Panc1 (cell line): Measurements from ENCODE around the gene RAB11FIP3. TPM values are rescaled to one million over a fixed set of nuclear protein-coding genes. Genes with fewer than 3 reads are reported as not detected.

Experiments
- ATAC-seq: fragments of 200-7000 bp; cut with Tn5 transposase; 2 replicates; pipeline ENCODE4 v1.9.1; 2020; ENCODE audit warnings: mild to moderate bottlenecking, moderate library complexity
- BruUV-seq: library from RNA; stranded (reverse); fragments of 400-500 nt; replicated peaks from 2 replicates; lab custom pipeline; 2021; lab: Mats Ljungman, UMichigan
- CTCF ChIA-PET: fragments of 300-600 bp; sonication (Branson Sonifier 250); formaldehyde crosslinking; loops from one replicate; lab custom pipeline; 2022; ENCODE audit warnings: antibody characterized with exemption; lab: Charles Lee
- POLR2A ChIA-PET: fragments of 300-600 bp; sonication (Branson Sonifier 250); formaldehyde crosslinking; loops from one replicate; lab custom pipeline; 2022; ENCODE audit warnings: antibody characterized with exemption; lab: Charles Lee
- DNase-seq: peaks from one replicate; pipeline ENCODE4 v3.0.0-alpha.2; 2010; ENCODE audit warnings: low read depth, low spot score
- H3K27ac ChIP-seq: 2 replicates; pipeline ENCODE4 v1.5.1; 2011; ENCODE audit warnings: mild to moderate bottlenecking, low read length, inconsistent platforms
- H3K27me3 ChIP-seq: fragments of 200-500 bp; sonication (Bioruptor generic); 2 replicates; pipeline ENCODE4 v1.6.0; 2014; ENCODE audit warnings: low read length, inconsistent platforms; ENCODE audit not compliant: control insufficient read depth, insufficient read depth
- H3K36me3 ChIP-seq: fragments of 200-500 bp; sonication (Bioruptor generic); 2 replicates; pipeline ENCODE4 v1.5.1; 2014; ENCODE audit warnings: inconsistent platforms, mild to moderate bottlenecking, low read length, moderate library complexity; ENCODE audit not compliant: control insufficient read depth, insufficient read depth
- H3K4me1 ChIP-seq: 2 replicates; pipeline ENCODE4 v1.5.1; 2011; ENCODE audit warnings: inconsistent platforms, mild to moderate bottlenecking, low read length, moderate library complexity; ENCODE audit not compliant: control insufficient read depth, insufficient read depth
- H3K4me3 ChIP-seq, 2 experiments: 2 replicates each; pipeline ENCODE4 v1.5.1; 2011 to 2012; ENCODE audit warnings: low read depth in 2 of 2, low read length in 2 of 2, mild to moderate bottlenecking in 2 of 2, inconsistent platforms in 1 of 2, moderate library complexity in 1 of 2
- H3K9me3 ChIP-seq: fragments of 200-500 bp; sonication (Bioruptor generic); 2 replicates; pipeline ENCODE4 v1.5.1; 2014; ENCODE audit warnings: low read depth, mild to moderate bottlenecking, inconsistent platforms, low read length, moderate library complexity; ENCODE audit not compliant: control insufficient read depth, insufficient read depth
- CTCF ChIP-seq: fragments of 450-650 bp; IDR thresholded peaks from 2 replicates; pipeline ENCODE4 v1.5.1; 2017; ENCODE audit warnings: mild to moderate bottlenecking
- POLR2AphosphoS5 ChIP-seq: IDR thresholded peaks from 2 replicates; pipeline ENCODE4 v1.6.1; 2012; ENCODE audit warnings: mild to moderate bottlenecking, low read depth, low read length, moderate library complexity
- REST ChIP-seq, 2 experiments: IDR thresholded peaks; 2 replicates each; pipeline ENCODE4 v1.6.1; 2011 to 2012; ENCODE audit warnings: low read depth in 2 of 2, control low read depth in 1 of 2, low read length in 1 of 2, mild to moderate bottlenecking in 1 of 2, moderate library complexity in 1 of 2; ENCODE audit not compliant: insufficient read depth in 1 of 2
- SIN3A ChIP-seq: IDR thresholded peaks from 2 replicates; pipeline ENCODE4 v1.6.1; 2012; ENCODE audit warnings: low read depth, mild to moderate bottlenecking, low read length, moderate library complexity, borderline replicate concordance; ENCODE audit not compliant: insufficient read depth
- TCF7L2 ChIP-seq: IDR thresholded peaks from 2 replicates; pipeline ENCODE4 v1.6.1; 2011; ENCODE audit warnings: mild to moderate bottlenecking, low read depth, low read length, inconsistent platforms
- in situ Hi-C: cut with HindIII; loops from 2 replicates; pipeline ENCODE4 v1.10.0; 2016; ENCODE audit warnings: low sequenced_read_pairs, low pct_unique_long_range_greater_than_20kb
- intact Hi-C: fragments of 100-400 bp; cut with micrococcal nuclease; formaldehyde crosslinking; loops from one replicate; pipeline ENCODE4 v1.10.0; 2022; ENCODE audit not compliant: unreplicated experiment
- total RNA-seq: library from RNA; stranded (reverse); gene quantifications from one replicate; pipeline ENCODE4 v1.2.1, GENCODE V29; 2021; ENCODE audit not compliant: unreplicated experiment

RAB11FIP3 gene
- total RNA-seq, 1 experiment from 2014 or later, result 57.3 TPM

- in situ Hi-C loops, result no loop called here
- no TSS peak for BruUV-seq
- Histone ChIP-seq H3K27ac (no peak overlapping the region), H3K4me1 (no peaks in the 10 kb centered on the region), H3K9me3 (no peaks in the 10 kb centered on the region), H3K27me3 (no peaks in the 10 kb centered on the region), H3K4me3 (no peak overlapping the region), H3K36me3 (no peaks in the 10 kb centered on the region)
- TF ChIP-seq POLR2AphosphoS5 (no peak), TCF7L2 (no peak), CTCF (no peak), SIN3A (no peak)
- DNase-seq (no peak), ATAC-seq (no peak)
- CTCF ChIA-PET, result no interaction called here
- intact Hi-C loops, result no loop called here
- POLR2A ChIA-PET, result no interaction called here
These were observed 90.9 kb downstream of the RAB11FIP3 start for GRCh38 chr16:516301-516700.

- CTCF ChIA-PET, result no interaction called here
- no peak for DNase-seq
- H3K36me3 ChIP-seq, result no peaks in the 10 kb centered on the region
- POLR2A ChIA-PET, result no interaction called here
- peaks cover 4% of the 10 kb centered on the region; the same call in 1 of the 2 replicates for H3K4me1 ChIP-seq
- TF ChIP-seq SIN3A (no peak), TCF7L2 (no peak), CTCF (no peak), POLR2AphosphoS5 (no peak), REST (IDR thresholded peaks at IDR 0.05; ENCODE audit: insufficient read depth in 1 of 2, low read depth in 2 of 2, low read length in 1 of 2) (no peak)
- BruUV-seq, result no TSS peak
- no peaks in the 10 kb centered on the region for H3K27me3 ChIP-seq
- H3K4me3 ChIP-seq, result no peak overlapping the region
- no peak overlapping the region for H3K27ac ChIP-seq
- in situ Hi-C loops (no loop called here), intact Hi-C loops (no loop called here)
- no peak for ATAC-seq
- no peaks in the 10 kb centered on the region for H3K9me3 ChIP-seq
These were observed 93.4 kb downstream of the RAB11FIP3 start for GRCh38 chr16:518858-519257.
